Right cardiac atrium (tissue), 5 donors: ENCODE data around the gene CAMTA1. TPM values are rescaled to one million over a fixed set of nuclear protein-coding genes. Genes with fewer than 3 reads are reported as not detected.

ENCODE experiments used
- ATAC-seq, 2 donors: fragments of 200-7000 bp; cut with Tn5 transposase; one replicate each; pipeline versions ENCODE4 v1.8.0 to v1.9.1; 2020; ENCODE audit warnings: moderate library complexity in 2 of 2, mild to moderate bottlenecking in 1 of 2
- DNase-seq, 3 donors: peaks; one replicate each; pipeline ENCODE4 v3.0.0-alpha.2; 2020
- H3K27ac ChIP-seq: one replicate; pipeline ENCODE4 v1.5.1; 2013; ENCODE audit warnings: mild to moderate bottlenecking, low read length, control low read depth, moderate library complexity
- H3K27me3 ChIP-seq: one replicate; pipeline ENCODE4 v1.6.1; 2013; ENCODE audit not compliant: control insufficient read depth, insufficient read depth
- H3K4me1 ChIP-seq: one replicate; pipeline ENCODE4 v1.6.1; 2013; ENCODE audit warnings: low read length; ENCODE audit not compliant: control insufficient read depth, insufficient read depth
- H3K4me3 ChIP-seq: one replicate; pipeline ENCODE4 v1.5.1; 2013; ENCODE audit warnings: low read length, control low read depth
- H3K9me3 ChIP-seq: one replicate; pipeline ENCODE4 v1.6.1; 2013; ENCODE audit warnings: low read length; ENCODE audit not compliant: control insufficient read depth
- WGBS: extraction: QIAGEN DNeasy Blood & Tissue Kit; methylation state at CpG from one replicate; pipeline ENCODE4 v1.1.7; 2013; 5-methylcytosine and 5-hydroxymethylcytosine counted together
- intact Hi-C, 4 donors: fragments of 100-400 bp; cut with DNase I; formaldehyde crosslinking; loops; one replicate each; pipeline versions ENCODE4 v1.11.0 to v1.14.0; 2022 to 2023
- polyA plus RNA-seq: library from polyadenylated mRNA; stranded (reverse); fragments of 200-250 nt; gene quantifications from one replicate; pipeline ENCODE4 v1.2.3, GENCODE V29; 2013
- total RNA-seq, 4 donors: library from RNA; stranded (reverse); fragmentation: NEBNext Ultra II Directional; extraction: Animal tissue kit (Norgen Biotek cat#: 25700); gene quantifications; one replicate each; pipeline ENCODE4 v1.2.1, GENCODE V29; 2021
- donor health status: healthy with polysubstance abuse.
- donor health status: DM: no; HTN: yes; CAD: no.
- donor health status: DM: no; HTN: no; CAD: no.
- donor health status: DM: no; HTN: yes; CAD: no; lungs with severe emphysema.
- donor health status: DM: yes; HTN: yes; CAD: no.

CAMTA1 gene
- total and polyA plus RNA-seq, 5 donors: 155 to 334 (median 164) TPM

GRCh38 chr1:7632176-7632575 lies 846.9 kb downstream of the CAMTA1 start:
- Histone ChIP-seq H3K4me1 (peaks cover 7% of the 10 kb centered on the region), H3K27me3 (no peaks in the 10 kb centered on the region), H3K4me3 (no peak overlapping the region), H3K9me3 (no peaks in the 10 kb centered on the region), H3K27ac (no peak overlapping the region)
- peak in 1 of 3 donors; percentile 5 for DNase-seq
- no peak for ATAC-seq
- WGBS: 76% methylated on average over 16 of the region's 16 CpGs
- intact Hi-C loops: no loop called here

- Histone ChIP-seq H3K27me3 (no peaks in the 10 kb centered on the region), H3K27ac (no peak overlapping the region), H3K4me1 (peaks cover 5% of the 10 kb centered on the region), H3K4me3 (no peak overlapping the region), H3K9me3 (no peaks in the 10 kb centered on the region)
- DNase-seq: peak in 1 of 3 donors; percentile 35
- no peak for ATAC-seq
- intact Hi-C loops: no loop called here
- 71% methylated on average over 9 of the region's 9 CpGs for WGBS
Observed at GRCh38 chr1:7632681-7633080, 847.4 kb downstream of the CAMTA1 start.

GRCh38 chr1:7633506-7634245 lies 848.4 kb downstream of the CAMTA1 start:
- DNase-seq (peak in 1 of 3 donors; percentile 31), ATAC-seq (no peak)
- Histone ChIP-seq H3K4me1 (peaks cover 3% of the 10 kb centered on the region), H3K4me3 (no peak overlapping the region), H3K27me3 (no peaks in the 10 kb centered on the region), H3K27ac (no peak overlapping the region), H3K9me3 (no peaks in the 10 kb centered on the region)
- 84% methylated on average over 25 of the region's 25 CpGs for WGBS
- intact Hi-C loops: no loop called here

- DNase-seq (peak in 1 of 3 donors; percentile 35), ATAC-seq (no peak)
- no peak overlapping the region for H3K27ac ChIP-seq
- H3K27me3 ChIP-seq: no peaks in the 10 kb centered on the region
- no peak overlapping the region for H3K4me3 ChIP-seq
- WGBS: 76% methylated on average over 13 of the region's 13 CpGs
- intact Hi-C loops: no loop called here
- H3K4me1 ChIP-seq: peaks cover under 1% of the 10 kb centered on the region
- H3K9me3 ChIP-seq: no peaks in the 10 kb centered on the region
Observed at GRCh38 chr1:7634546-7635240, 849.4 kb downstream of the CAMTA1 start.

GRCh38 chr1:7636795-7637526 lies 851.7 kb downstream of the CAMTA1 start:
- H3K27me3 ChIP-seq: no peaks in the 10 kb centered on the region
- no peaks in the 10 kb centered on the region for H3K4me1 ChIP-seq
- no peak for ATAC-seq
- no peak overlapping the region for H3K4me3 ChIP-seq
- no peaks in the 10 kb centered on the region for H3K9me3 ChIP-seq
- intact Hi-C loops: no loop called here
- DNase-seq: peak in 1 of 3 donors; percentile 32
- no peak overlapping the region for H3K27ac ChIP-seq
- 85% methylated on average over 16 of the region's 16 CpGs for WGBS

GRCh38 chr1:7638078-7638477 lies 852.8 kb downstream of the CAMTA1 start:
- H3K27ac ChIP-seq: no peak overlapping the region
- DNase-seq (peak in 1 of 3 donors; percentile 16), ATAC-seq (no peak)
- no peaks in the 10 kb centered on the region for H3K9me3 ChIP-seq
- H3K4me3 ChIP-seq: no peak overlapping the region
- no peaks in the 10 kb centered on the region for H3K27me3 ChIP-seq
- intact Hi-C loops: no loop called here
- 61% methylated on average over 8 of the region's 8 CpGs for WGBS
- peaks cover 2% of the 10 kb centered on the region for H3K4me1 ChIP-seq

GRCh38 chr1:7639435-7640131 lies 854.3 kb downstream of the CAMTA1 start:
- Histone ChIP-seq H3K4me1 (peaks cover 2% of the 10 kb centered on the region), H3K27ac (no peak overlapping the region), H3K9me3 (no peaks in the 10 kb centered on the region), H3K27me3 (no peaks in the 10 kb centered on the region), H3K4me3 (no peak overlapping the region)
- DNase-seq: peak in 1 of 3 donors; percentile 9
- intact Hi-C loops: loop anchor here in 2 of 4 donors (10.0 kb wide), 3 partner anchors 185 to 595 kb away; no protein-coding TSS in a partner anchor
- 87% methylated on average over 13 of the region's 13 CpGs for WGBS
- ATAC-seq: no peak

GRCh38 chr1:7640350-7640749 lies 855.1 kb downstream of the CAMTA1 start:
- Histone ChIP-seq H3K4me3 (no peak overlapping the region), H3K27ac (no peak overlapping the region), H3K4me1 (peaks cover 2% of the 10 kb centered on the region), H3K9me3 (no peaks in the 10 kb centered on the region), H3K27me3 (no peaks in the 10 kb centered on the region)
- intact Hi-C loops: loop anchor here in 2 of 4 donors (10.0 kb wide), 3 partner anchors 186 to 596 kb away; no protein-coding TSS in a partner anchor
- DNase-seq (peak in 1 of 3 donors; percentile 40), ATAC-seq (no peak)
- 91% methylated on average over 18 of the region's 18 CpGs for WGBS

- WGBS: 82% methylated on average over 18 of the region's 18 CpGs
- intact Hi-C loops: loop anchor here in 2 of 4 donors (10.0 kb wide), 3 partner anchors 186 to 596 kb away; no protein-coding TSS in a partner anchor
- peaks cover 2% of the 10 kb centered on the region for H3K4me1 ChIP-seq
- DNase-seq: peak in 1 of 3 donors; percentile 30
- no peaks in the 10 kb centered on the region for H3K9me3 ChIP-seq
- H3K4me3 ChIP-seq: no peak overlapping the region
- H3K27me3 ChIP-seq: no peaks in the 10 kb centered on the region
- H3K27ac ChIP-seq: no peak overlapping the region
- no peak for ATAC-seq
Observed at GRCh38 chr1:7640920-7641585, 855.8 kb downstream of the CAMTA1 start.
